Skin of body (tissue), 2 donors: ENCODE data around the gene ZMYND11. TPM values are rescaled to one million over a fixed set of nuclear protein-coding genes. Genes with fewer than 3 reads are reported as not detected.

Experiments used
- DNase-seq: peaks from one replicate; lab custom pipeline; 2025; lab: John Stamatoyannopoulos, UW
- total RNA-seq: library from RNA; depleted of rRNA; stranded (reverse); fragments of >200 nt; gene quantifications from one replicate; pipeline ENCODE4 v1.2.3, GENCODE V29; 2014

ZMYND11 gene
- total RNA-seq, 1 donor from 2014 or later = 52.1 TPM

DNA sequence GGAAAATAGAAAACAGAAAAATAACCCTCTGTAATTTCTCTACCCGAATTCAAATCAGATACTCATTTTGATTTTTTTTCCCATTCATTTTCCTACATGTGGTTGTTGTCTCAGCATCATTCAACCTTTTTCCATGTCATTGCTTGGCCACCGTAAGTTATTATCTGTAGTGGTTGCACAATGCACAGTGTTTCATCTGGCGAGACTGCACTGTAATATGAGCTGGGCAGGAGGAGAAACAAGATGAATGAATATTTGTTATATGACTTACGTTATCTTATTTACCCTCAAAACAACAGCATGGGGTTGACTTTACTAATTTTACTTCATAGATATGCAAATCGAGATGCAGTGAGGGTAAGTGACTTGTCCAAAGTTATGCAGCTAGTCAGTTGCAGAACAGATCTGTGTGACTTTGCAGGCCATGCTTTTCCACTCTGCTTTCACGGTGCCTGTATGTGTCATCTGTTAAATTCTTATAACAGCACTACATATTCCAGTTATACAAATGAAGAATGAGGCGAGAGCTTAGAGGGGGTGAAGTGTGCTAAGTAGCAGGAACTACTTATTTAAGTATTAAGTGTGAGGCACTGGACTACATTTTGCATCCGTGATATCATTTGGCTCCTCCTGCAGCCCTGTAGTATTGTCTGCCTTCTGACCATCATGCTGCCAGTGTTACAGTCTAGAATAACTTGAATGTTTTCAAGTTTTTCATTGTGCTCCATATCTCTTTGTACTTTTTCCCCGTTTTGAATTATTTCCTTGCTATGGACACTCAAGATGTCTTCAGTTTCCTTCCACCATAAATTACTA is 56.7 kb downstream of the ZMYND11 start:
- peak; percentile 18 for DNase-seq

- DNase-seq = no peak
These were observed 59.0 kb downstream of the ZMYND11 start for GRCh38 chr10:194281-194680.

- no peak for DNase-seq
These were observed 65.2 kb downstream of the ZMYND11 start for GRCh38 chr10:200405-200804.

DNA sequence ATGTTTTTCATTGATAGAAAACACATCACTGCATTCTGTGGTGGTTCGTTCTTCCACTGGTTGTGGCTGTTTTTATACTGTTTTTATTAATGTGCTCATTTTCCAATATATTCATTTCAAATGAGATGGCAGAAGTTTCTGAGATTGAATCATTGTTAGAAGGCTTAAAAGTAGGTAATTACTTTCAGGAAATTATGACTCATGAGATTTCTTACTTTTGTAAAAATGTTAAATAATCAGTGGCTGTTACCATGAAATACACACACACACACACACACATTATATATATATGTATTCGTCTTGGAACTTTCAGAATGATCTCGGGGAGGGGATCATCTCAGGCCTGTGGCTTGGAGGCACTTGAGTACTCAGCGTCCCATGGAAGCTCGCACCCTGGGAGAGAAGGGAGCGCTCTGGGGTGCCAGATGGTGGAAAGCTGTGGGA is 66.1 kb downstream of the ZMYND11 start:
- peak; percentile 68 for DNase-seq

DNA sequence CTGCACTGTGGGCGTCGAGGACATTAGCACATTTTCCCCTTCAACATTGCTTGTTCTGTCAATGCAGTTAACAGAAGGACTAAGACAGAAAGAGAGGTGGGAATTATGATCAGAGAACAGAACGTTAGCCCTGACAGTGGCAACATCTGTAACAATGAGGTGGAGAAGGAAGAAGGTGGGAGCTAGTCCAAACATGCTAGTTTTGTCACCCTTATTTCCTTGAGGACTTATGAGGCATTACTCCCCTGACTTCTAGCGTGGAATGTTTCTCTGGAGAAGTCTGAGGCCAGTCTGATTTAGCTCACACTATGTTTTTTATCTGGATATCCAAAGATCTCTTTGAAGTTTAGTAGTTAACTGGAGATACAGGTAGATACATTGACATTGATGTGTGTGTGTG is 73.4 kb downstream of the ZMYND11 start:
- DNase-seq = no peak

GRCh38 chr10:209357-209756 is 74.1 kb downstream of the ZMYND11 start:
- no peak for DNase-seq

GRCh38 chr10:210297-210696 is 75.0 kb downstream of the ZMYND11 start:
- DNase-seq = no peak

- DNase-seq = no peak
These were observed 80.2 kb downstream of the ZMYND11 start for GRCh38 chr10:215444-215843.

- peak; percentile 71 for DNase-seq
These were observed 83.5 kb downstream of the ZMYND11 start for GRCh38 chr10:218798-219197.

GRCh38 chr10:219731-220472 is 84.6 kb downstream of the ZMYND11 start:
- DNase-seq = no peak

DNA sequence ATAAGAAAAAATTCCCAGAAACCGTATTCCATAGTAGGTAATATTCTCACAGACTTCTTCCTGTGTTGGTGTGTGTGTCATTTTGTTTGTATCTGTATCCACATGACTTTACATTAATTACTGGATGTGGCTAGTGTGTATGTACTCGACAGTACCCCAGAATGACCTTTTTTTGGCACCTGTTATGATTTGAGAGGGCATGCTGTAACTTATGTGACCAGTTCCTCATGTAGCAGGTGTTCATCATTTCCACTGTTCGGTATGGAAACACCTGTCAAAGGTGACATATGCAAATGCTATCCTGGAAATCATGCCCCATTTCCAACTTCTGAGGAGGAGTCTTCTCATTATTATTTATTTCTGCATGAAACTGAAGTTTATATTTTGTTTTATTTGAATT is 89.3 kb downstream of the ZMYND11 start:
- DNase-seq = no peak

- DNase-seq = no peak
These were observed 90.8 kb downstream of the ZMYND11 start for GRCh38 chr10:226018-226417.

- DNase-seq = no peak
These were observed 91.8 kb downstream of the ZMYND11 start for GRCh38 chr10:227014-227413.

GRCh38 chr10:228366-228765 is 93.1 kb downstream of the ZMYND11 start:
- DNase-seq = no peak

- DNase-seq = no peak
These were observed 95.5 kb downstream of the ZMYND11 start for GRCh38 chr10:230758-231157.

GRCh38 chr10:232061-232460 is 96.8 kb downstream of the ZMYND11 start:
- no peak for DNase-seq

GRCh38 chr10:232878-233277 is 97.6 kb downstream of the ZMYND11 start:
- DNase-seq = no peak

- no peak for DNase-seq
These were observed 99.6 kb downstream of the ZMYND11 start for GRCh38 chr10:234708-235406.

GRCh38 chr10:235915-236314 is 100.7 kb downstream of the ZMYND11 start:
- no peak for DNase-seq

DNA sequence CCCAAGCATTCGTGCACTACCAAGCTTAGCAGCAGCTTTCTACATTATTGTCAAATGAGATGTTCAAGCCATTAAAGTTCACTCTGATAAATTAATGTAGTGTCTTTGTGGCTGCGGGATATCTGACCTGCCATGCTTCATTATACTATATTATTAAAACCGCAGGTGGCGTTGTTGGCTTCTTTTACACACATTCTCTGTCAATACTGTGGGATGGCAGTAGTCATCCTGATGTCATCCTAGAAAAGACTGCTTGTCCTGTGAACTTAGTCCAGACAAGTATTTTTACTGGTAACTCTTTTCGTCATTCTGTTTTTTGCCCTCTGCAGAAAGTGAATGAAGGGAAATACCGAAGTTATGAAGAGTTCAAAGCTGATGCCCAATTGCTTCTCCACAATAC is 103.9 kb downstream of the ZMYND11 start:
- DNase-seq = no peak

GRCh38 chr10:241451-241850 is 106.2 kb downstream of the ZMYND11 start:
- no peak for DNase-seq

GRCh38 chr10:241966-242643 is 106.8 kb downstream of the ZMYND11 start:
- DNase-seq = peak; percentile 48
